C4-2B (cell line): ENCODE measurements around the gene SLC6A9.

Experiments
- ZFX ChIP-seq: fragments of 450-650 bp; IDR thresholded peaks from 2 replicates; pipeline ENCODE4 v1.6.1; 2017
- TF ChIP-seq, protein P1 (sequence below): fragments of 450-650 bp; conservative IDR thresholded peaks from 2 replicates; pipeline ENCODE4 v1.5.1; 2017; ENCODE audit warnings: mild to moderate bottlenecking

DNA sequence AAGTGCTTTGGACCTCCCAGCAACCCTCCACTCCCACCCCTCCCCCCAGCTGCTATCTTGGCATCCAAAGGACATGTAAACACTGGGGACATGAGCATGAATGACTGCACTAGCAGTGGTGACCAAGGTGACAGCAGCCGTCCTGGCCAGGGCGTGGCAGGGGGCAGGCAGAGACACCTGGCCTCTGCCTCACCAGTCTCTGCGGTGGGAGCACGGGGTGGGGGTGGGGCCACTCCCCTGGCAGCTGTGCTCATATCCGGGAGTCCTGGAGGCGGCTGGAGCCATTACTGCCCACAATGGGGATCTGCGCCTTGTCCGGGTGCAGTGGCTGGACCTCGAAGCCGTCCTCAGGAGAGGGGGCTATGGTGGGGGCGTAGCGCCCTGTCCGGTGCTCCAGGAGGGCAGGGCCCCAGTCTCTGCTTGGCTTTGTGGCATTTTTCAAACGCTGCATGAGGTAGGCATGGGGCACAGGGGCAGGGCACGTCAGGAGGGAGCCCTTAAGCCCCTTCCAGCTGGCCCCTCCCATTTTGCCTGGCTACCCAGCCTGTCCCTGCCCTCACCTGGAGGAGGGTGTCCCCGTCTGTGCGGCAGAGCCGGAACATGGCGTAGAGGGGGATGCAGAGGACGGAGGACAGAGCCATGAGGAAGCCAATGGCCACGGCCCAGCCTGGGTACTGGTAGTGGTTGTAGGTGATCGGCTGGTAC lies 33.8 kb downstream of the SLC6A9 start:
- TF ChIP-seq, protein P1, sequence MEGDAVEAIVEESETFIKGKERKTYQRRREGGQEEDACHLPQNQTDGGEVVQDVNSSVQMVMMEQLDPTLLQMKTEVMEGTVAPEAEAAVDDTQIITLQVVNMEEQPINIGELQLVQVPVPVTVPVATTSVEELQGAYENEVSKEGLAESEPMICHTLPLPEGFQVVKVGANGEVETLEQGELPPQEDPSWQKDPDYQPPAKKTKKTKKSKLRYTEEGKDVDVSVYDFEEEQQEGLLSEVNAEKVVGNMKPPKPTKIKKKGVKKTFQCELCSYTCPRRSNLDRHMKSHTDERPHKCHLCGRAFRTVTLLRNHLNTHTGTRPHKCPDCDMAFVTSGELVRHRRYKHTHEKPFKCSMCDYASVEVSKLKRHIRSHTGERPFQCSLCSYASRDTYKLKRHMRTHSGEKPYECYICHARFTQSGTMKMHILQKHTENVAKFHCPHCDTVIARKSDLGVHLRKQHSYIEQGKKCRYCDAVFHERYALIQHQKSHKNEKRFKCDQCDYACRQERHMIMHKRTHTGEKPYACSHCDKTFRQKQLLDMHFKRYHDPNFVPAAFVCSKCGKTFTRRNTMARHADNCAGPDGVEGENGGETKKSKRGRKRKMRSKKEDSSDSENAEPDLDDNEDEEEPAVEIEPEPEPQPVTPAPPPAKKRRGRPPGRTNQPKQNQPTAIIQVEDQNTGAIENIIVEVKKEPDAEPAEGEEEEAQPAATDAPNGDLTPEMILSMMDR: no peak
- no peak for TF ChIP-seq ZFX
